Fibroblast of lung (primary cell): ENCODE data around the gene OVCH1. TPM values are rescaled to one million over a fixed set of nuclear protein-coding genes. Genes with fewer than 3 reads are reported as not detected.

ENCODE experiments used
- DNase-seq, 2 donors: peaks; one replicate each; pipeline versions ENCODE4 v3.0.0 to v3.0.0-alpha.2; 2010; ENCODE audit warnings: low read depth in 2 of 2
- H2AFZ ChIP-seq: 2 replicates; pipeline ENCODE4 v1.5.1; 2012; ENCODE audit warnings: low read length, control low read depth, inconsistent platforms
- H3K27ac ChIP-seq: 2 replicates; pipeline ENCODE4 v1.5.1; 2011; ENCODE audit warnings: low read length, control low read depth; ENCODE audit not compliant: insufficient read depth
- H3K27me3 ChIP-seq: 2 replicates; pipeline ENCODE4 v1.5.1; 2011; ENCODE audit warnings: mild to moderate bottlenecking, low read length; ENCODE audit not compliant: control insufficient read depth, insufficient read depth
- H3K36me3 ChIP-seq: 2 replicates; pipeline ENCODE4 v1.5.1; 2011; ENCODE audit warnings: low read length; ENCODE audit not compliant: control insufficient read depth, insufficient read depth
- H3K4me1 ChIP-seq: 2 replicates; pipeline ENCODE4 v1.5.1; 2011; ENCODE audit warnings: low read length; ENCODE audit not compliant: control insufficient read depth, insufficient read depth; ENCODE audit errors: extremely low read depth
- H3K4me2 ChIP-seq: 2 replicates; pipeline ENCODE4 v1.5.1; 2011; ENCODE audit warnings: low read length, control low read depth; ENCODE audit not compliant: insufficient read depth; ENCODE audit errors: extremely low read depth
- H3K4me3 ChIP-seq, 4 experiments: fragments of 200-600 bp in 1 of 4; sonication (generic) in 1 of 4; replicated peaks in 1 of 4; 2 replicates each; pipeline ENCODE4 v1.5.1; 2011 to 2016; ENCODE audit warnings: low read length in 4 of 4, low read depth in 3 of 4, mild to moderate bottlenecking in 3 of 4, control low read depth in 2 of 4, inconsistent platforms in 1 of 4, mixed read lengths in 1 of 4; ENCODE audit not compliant: insufficient read depth in 1 of 4; ENCODE audit errors: control extremely low read depth in 1 of 4
- H3K79me2 ChIP-seq: 2 replicates; pipeline ENCODE4 v1.5.1; 2012; ENCODE audit warnings: mild to moderate bottlenecking, low read length, inconsistent platforms; ENCODE audit not compliant: control insufficient read depth, insufficient read depth
- H3K9ac ChIP-seq: 2 replicates; pipeline ENCODE4 v1.5.1; 2011; ENCODE audit warnings: mild to moderate bottlenecking, low read length, control low read depth; ENCODE audit not compliant: insufficient read depth
- H3K9me3 ChIP-seq: 2 replicates; pipeline ENCODE4 v1.5.1; 2012; ENCODE audit warnings: low read depth, low read length; ENCODE audit not compliant: control insufficient read depth, insufficient read depth
- H4K20me1 ChIP-seq: 2 replicates; pipeline ENCODE4 v1.5.1; 2011; ENCODE audit warnings: low read length; ENCODE audit not compliant: control insufficient read depth, insufficient read depth; ENCODE audit errors: extremely low read depth
- CTCF ChIP-seq, 2 donors: IDR thresholded peaks in 1 of 2; conservative IDR thresholded peaks in 1 of 2; 1 replicate in 1 of 2; 2 replicates in 1 of 2; pipeline ENCODE4 v1.5.1; 2011 to 2012; ENCODE audit warnings: low read length in 2 of 2, control low read depth in 1 of 2, inconsistent platforms in 1 of 2, low read depth in 1 of 2, mild to moderate bottlenecking in 1 of 2
- EZH2 ChIP-seq: IDR thresholded peaks from 2 replicates; pipeline ENCODE4 v1.5.1; 2012; ENCODE audit warnings: low read length, control low read depth, mild to moderate bottlenecking; ENCODE audit errors: missing control alignments
- polyA plus RNA-seq, 2 donors: library from polyadenylated mRNA; depleted of rRNA in 1 of 2; stranded (reverse) in 1 of 2; unstranded in 1 of 2; fragments of >200 nt; gene quantifications; 2 replicates each; pipeline ENCODE4 v1.2.1, GENCODE V29; 2011 to 2012; ENCODE audit warnings: missing spikeins in 1 of 2
- total RNA-seq: library from RNA; depleted of rRNA; stranded (reverse); fragments of >200 nt; gene quantifications from 2 replicates; pipeline ENCODE4 v1.2.1, GENCODE V29; 2014

OVCH1 gene
- total and polyA plus RNA-seq, 2 donors (not counting 1 experiment from before 2014, with no cell fraction given) = 0.06 to 1.2 TPM

GRCh38 chr12:29521951-29522350 lies 24.5 kb upstream of the OVCH1 start:
- Histone ChIP-seq H3K27ac (no peak overlapping the region), H3K9ac (no peak overlapping the region)
- DNase-seq = peak in 1 of 2 donors; percentile 72

GRCh38 chr12:29519585-29520182 lies 22.2 kb upstream of the OVCH1 start:
- TF ChIP-seq CTCF (conservative IDR thresholded peaks at IDR 0.05 in 1 of 2, IDR thresholded peaks at IDR 0.05 in 1 of 2; ENCODE audit: low read depth in 1 of 2, low read length in 2 of 2) (peak; percentile 43 to 47), EZH2 (no peak)
- H3K4me3 ChIP-seq = no peak overlapping the region
- no peaks in the 10 kb centered on the region for H3K36me3 ChIP-seq
- H4K20me1 ChIP-seq = no peaks in the 10 kb centered on the region
- H3K27me3 ChIP-seq = no peaks in the 10 kb centered on the region
- peak; percentile 45 to 81 for DNase-seq
- no peak overlapping the region for H3K27ac ChIP-seq
- no peaks in the 10 kb centered on the region for H3K4me1 ChIP-seq
- H3K79me2 ChIP-seq = no peaks in the 10 kb centered on the region
- no peak overlapping the region for H3K9ac ChIP-seq
- no peak overlapping the region for H2AFZ ChIP-seq
- H3K4me2 ChIP-seq = no peak overlapping the region
- no peaks in the 10 kb centered on the region for H3K9me3 ChIP-seq

More at GRCh38 chr12:29521951-29522350, 24.5 kb upstream of the OVCH1 start:
- H3K27me3 ChIP-seq = no peaks in the 10 kb centered on the region
- H3K36me3 ChIP-seq = no peaks in the 10 kb centered on the region
- H3K9me3 ChIP-seq = no peaks in the 10 kb centered on the region
- H3K4me1 ChIP-seq = no peaks in the 10 kb centered on the region
- H2AFZ ChIP-seq = no peak overlapping the region
- no peaks in the 10 kb centered on the region for H3K79me2 ChIP-seq
- H3K4me2 ChIP-seq = no peak overlapping the region
- TF ChIP-seq CTCF (conservative IDR thresholded peaks at IDR 0.05 in 1 of 2, IDR thresholded peaks at IDR 0.05 in 1 of 2; ENCODE audit: low read depth in 1 of 2, low read length in 2 of 2) = no peak
- no peak for TF ChIP-seq EZH2
- H4K20me1 ChIP-seq = no peaks in the 10 kb centered on the region
- H3K4me3 ChIP-seq = no peak overlapping the region

- no peaks in the 10 kb centered on the region for H3K27me3 ChIP-seq
- no peak overlapping the region for H3K4me2 ChIP-seq
- H4K20me1 ChIP-seq = no peaks in the 10 kb centered on the region
- H2AFZ ChIP-seq = no peak overlapping the region
- H3K9me3 ChIP-seq = no peaks in the 10 kb centered on the region
- no peaks in the 10 kb centered on the region for H3K36me3 ChIP-seq
- TF ChIP-seq CTCF (conservative IDR thresholded peaks at IDR 0.05 in 1 of 2, IDR thresholded peaks at IDR 0.05 in 1 of 2; ENCODE audit: low read depth in 1 of 2, low read length in 2 of 2) (no peak), EZH2 (no peak)
- no peak overlapping the region for H3K4me3 ChIP-seq
- no peak overlapping the region for H3K27ac ChIP-seq
- H3K4me1 ChIP-seq = no peaks in the 10 kb centered on the region
- no peaks in the 10 kb centered on the region for H3K79me2 ChIP-seq
- DNase-seq = no peak
- no peak overlapping the region for H3K9ac ChIP-seq
Measured at GRCh38 chr12:29518407-29518806, 20.9 kb upstream of the OVCH1 start.
